ENCODE data around the gene FBXW8. TPM values are rescaled to one million over a fixed set of nuclear protein-coding genes. Genes with fewer than 3 reads are reported as not detected.

The FBXW8 gene
- total and polyA plus RNA-seq, 2 donors (not counting 1 experiment from before 2014, with no cell fraction given) = 12.1 to 23.5 TPM

DNA sequence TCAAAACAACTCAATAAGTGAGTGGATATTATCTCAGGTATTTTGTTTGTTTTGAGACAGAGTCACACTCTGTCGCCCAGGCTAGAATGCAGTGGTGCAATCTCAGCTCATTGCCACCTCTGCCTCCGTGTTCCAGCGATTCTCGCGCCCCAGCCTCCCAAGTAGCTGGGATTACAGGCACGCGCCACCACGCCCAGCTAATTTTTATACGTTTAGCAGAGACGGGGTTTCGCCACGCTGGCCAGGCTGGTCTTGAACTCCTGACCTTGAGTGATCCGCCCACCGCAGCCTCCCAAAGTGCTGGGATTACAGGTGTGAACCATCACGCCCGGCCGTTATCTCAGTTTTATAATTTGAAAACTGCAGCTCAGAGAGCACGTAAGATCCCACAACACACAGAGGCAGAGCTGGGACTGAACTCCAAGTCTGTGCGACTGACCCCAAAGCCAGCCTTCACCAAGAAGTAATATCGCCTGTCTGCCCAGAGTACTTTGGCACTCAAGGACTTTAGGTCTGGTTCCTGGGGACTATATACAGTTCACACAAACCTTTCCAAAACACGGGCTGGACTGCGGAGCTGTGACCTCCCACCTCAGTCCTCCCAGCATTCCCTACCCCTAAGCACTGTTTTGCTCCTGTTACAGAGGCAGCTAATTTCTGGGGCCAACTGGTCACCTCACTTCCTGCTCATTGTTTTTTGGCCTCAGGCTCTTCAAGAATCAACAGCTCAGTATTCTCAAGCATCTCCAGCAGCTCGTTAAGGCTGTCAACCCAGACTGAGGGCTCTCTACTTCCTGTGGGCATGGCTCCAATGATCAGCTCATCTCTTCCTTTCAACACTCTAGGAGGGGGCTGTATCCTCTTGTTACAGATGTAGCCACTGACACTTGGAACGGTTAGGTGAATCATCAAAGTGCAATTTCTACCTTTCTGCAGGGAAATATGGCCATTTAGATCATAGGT, 165.9 kb downstream of the FBXW8 start:
- no peak overlapping the region for H3K27ac ChIP-seq (ENCODE audit: low read length in 2 of 2)
- TF ChIP-seq, protein P1, sequence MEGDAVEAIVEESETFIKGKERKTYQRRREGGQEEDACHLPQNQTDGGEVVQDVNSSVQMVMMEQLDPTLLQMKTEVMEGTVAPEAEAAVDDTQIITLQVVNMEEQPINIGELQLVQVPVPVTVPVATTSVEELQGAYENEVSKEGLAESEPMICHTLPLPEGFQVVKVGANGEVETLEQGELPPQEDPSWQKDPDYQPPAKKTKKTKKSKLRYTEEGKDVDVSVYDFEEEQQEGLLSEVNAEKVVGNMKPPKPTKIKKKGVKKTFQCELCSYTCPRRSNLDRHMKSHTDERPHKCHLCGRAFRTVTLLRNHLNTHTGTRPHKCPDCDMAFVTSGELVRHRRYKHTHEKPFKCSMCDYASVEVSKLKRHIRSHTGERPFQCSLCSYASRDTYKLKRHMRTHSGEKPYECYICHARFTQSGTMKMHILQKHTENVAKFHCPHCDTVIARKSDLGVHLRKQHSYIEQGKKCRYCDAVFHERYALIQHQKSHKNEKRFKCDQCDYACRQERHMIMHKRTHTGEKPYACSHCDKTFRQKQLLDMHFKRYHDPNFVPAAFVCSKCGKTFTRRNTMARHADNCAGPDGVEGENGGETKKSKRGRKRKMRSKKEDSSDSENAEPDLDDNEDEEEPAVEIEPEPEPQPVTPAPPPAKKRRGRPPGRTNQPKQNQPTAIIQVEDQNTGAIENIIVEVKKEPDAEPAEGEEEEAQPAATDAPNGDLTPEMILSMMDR (IDR thresholded peaks at IDR 0.05) = no peak
- TF ChIP-seq EZH2 (IDR thresholded peaks at IDR 0.05; ENCODE audit: borderline replicate concordance, insufficient read depth, low read depth, low read length, poor library complexity, severe bottlenecking) = no peak
- H3K27ac Mint-ChIP-seq = no peak overlapping the region
- no peak overlapping the region for H2AFZ ChIP-seq (ENCODE audit: insufficient read depth, low read depth, low read length, poor library complexity, severe bottlenecking)
- no peak for DNase-seq
- H3K4me1 Mint-ChIP-seq = no peaks in the 10 kb centered on the region
- H3K9me3 ChIP-seq (ENCODE audit: control extremely low read depth in 1 of 3, control insufficient read depth in 2 of 3, insufficient read depth in 1 of 3, low read length in 2 of 3) = no peaks in the 10 kb centered on the region
- no peaks in the 10 kb centered on the region for H3K4me1 ChIP-seq (ENCODE audit: control insufficient read depth in 2 of 2, insufficient read depth in 2 of 2, low read length in 2 of 2)
- no peak for ATAC-seq (ENCODE audit: low read depth)
- H3K4me3 ChIP-seq (ENCODE audit: control extremely low read depth in 1 of 5, extremely low read depth in 1 of 5, insufficient read depth in 1 of 5, low read depth in 2 of 5, low read length in 4 of 5) = no peak overlapping the region
- no peak overlapping the region for H3K4me3 Mint-ChIP-seq
- H3K4me2 ChIP-seq (replicated peaks; ENCODE audit: low read depth, low read length, poor library complexity, severe bottlenecking) = no peak overlapping the region
- intact Hi-C loops (cut with micrococcal nuclease) = no loop called here
- CTCF ChIA-PET = interaction anchor here (1.0 kb wide), 1 partner anchor 18 kb away, joined by 3 read pairs; no protein-coding TSS in a partner anchor
- no peaks in the 10 kb centered on the region for H3K27me3 Mint-ChIP-seq
- POLR2A ChIA-PET = no interaction called here
- no peak overlapping the region for H3K9ac ChIP-seq (ENCODE audit: low read length)
- H3K36me3 ChIP-seq (replicated peaks in 1 of 2; ENCODE audit: control extremely low read depth in 1 of 2, control insufficient read depth in 1 of 2, extremely low read depth in 1 of 2, insufficient read depth in 2 of 2, low read length in 1 of 2) = no peaks in the 10 kb centered on the region
- H3K79me2 ChIP-seq (ENCODE audit: control insufficient read depth, insufficient read depth, low read length) = no peaks in the 10 kb centered on the region
- no peaks in the 10 kb centered on the region for H3K9me3 Mint-ChIP-seq (ENCODE audit: insufficient read depth)
- no peaks in the 10 kb centered on the region for H3K27me3 ChIP-seq (replicated peaks in 1 of 4; ENCODE audit: control extremely low read depth in 1 of 4, control insufficient read depth in 3 of 4, insufficient read depth in 4 of 4, low read length in 3 of 4)
- no peaks in the 10 kb centered on the region for H4K20me1 ChIP-seq (ENCODE audit: control insufficient read depth, insufficient read depth, low read length, poor library complexity, severe bottlenecking)
- 93% methylated on average over 23 of the region's 24 CpGs for WGBS (ENCODE audit: insufficient coverage)

- Histone ChIP-seq H3K27ac (ENCODE audit: low read length in 2 of 2) (no peak overlapping the region), H3K4me3 (ENCODE audit: control extremely low read depth in 1 of 5, extremely low read depth in 1 of 5, insufficient read depth in 1 of 5, low read depth in 2 of 5, low read length in 4 of 5) (no peak overlapping the region), H3K9me3 (ENCODE audit: control extremely low read depth in 1 of 3, control insufficient read depth in 2 of 3, insufficient read depth in 1 of 3, low read length in 2 of 3) (peaks cover 0 to 3% (median 0%) of the 10 kb centered on the region in 3 donors), H2AFZ (ENCODE audit: insufficient read depth, low read depth, low read length, poor library complexity, severe bottlenecking) (no peak overlapping the region), H3K36me3 (replicated peaks in 1 of 2; ENCODE audit: control extremely low read depth in 1 of 2, control insufficient read depth in 1 of 2, extremely low read depth in 1 of 2, insufficient read depth in 2 of 2, low read length in 1 of 2) (no peaks in the 10 kb centered on the region), H3K79me2 (ENCODE audit: control insufficient read depth, insufficient read depth, low read length) (no peaks in the 10 kb centered on the region), H3K9ac (ENCODE audit: low read length) (no peak overlapping the region), H4K20me1 (ENCODE audit: control insufficient read depth, insufficient read depth, low read length, poor library complexity, severe bottlenecking) (no peaks in the 10 kb centered on the region), H3K4me1 (ENCODE audit: control insufficient read depth in 2 of 2, insufficient read depth in 2 of 2, low read length in 2 of 2) (no peaks in the 10 kb centered on the region), H3K4me2 (replicated peaks; ENCODE audit: low read depth, low read length, poor library complexity, severe bottlenecking) (no peak overlapping the region), H3K27me3 (replicated peaks in 1 of 4; ENCODE audit: control extremely low read depth in 1 of 4, control insufficient read depth in 3 of 4, insufficient read depth in 4 of 4, low read length in 3 of 4) (no peaks in the 10 kb centered on the region)
- DNase-seq = no peak
- H3K27me3 Mint-ChIP-seq = no peaks in the 10 kb centered on the region
- H3K4me3 Mint-ChIP-seq = no peak overlapping the region
- no peaks in the 10 kb centered on the region for H3K9me3 Mint-ChIP-seq (ENCODE audit: insufficient read depth)
- POLR2A ChIA-PET = no interaction called here
- peaks cover 2% of the 10 kb centered on the region for H3K4me1 Mint-ChIP-seq
- no peak overlapping the region for H3K27ac Mint-ChIP-seq
- CTCF ChIA-PET = no interaction called here
- no peak for ATAC-seq (ENCODE audit: low read depth)
- 100% methylated on average over 2 of the region's 4 CpGs for WGBS (ENCODE audit: insufficient coverage)
- TF ChIP-seq EZH2 (IDR thresholded peaks at IDR 0.05; ENCODE audit: borderline replicate concordance, insufficient read depth, low read depth, low read length, poor library complexity, severe bottlenecking) = no peak
- TF ChIP-seq, protein P1 (IDR thresholded peaks at IDR 0.05) = no peak
- intact Hi-C loops (cut with micrococcal nuclease) = no loop called here
Observed at GRCh38 chr12:117079487-117079886, 168.7 kb downstream of the FBXW8 start.
